C4-2B (cell line): ENCODE measurements around the gene SMCO3.

Experiments used
- CTCF ChIP-seq: fragments of 450-650 bp; conservative IDR thresholded peaks from 2 replicates; pipeline ENCODE4 v1.5.1; 2017; ENCODE audit warnings: mild to moderate bottlenecking
- ZFX ChIP-seq: fragments of 450-650 bp; IDR thresholded peaks from 2 replicates; pipeline ENCODE4 v1.6.1; 2017

GRCh38 chr12:14842315-14842714 lies 28.3 kb upstream of the SMCO3 start:
- TF ChIP-seq CTCF = no peak
- TF ChIP-seq ZFX = no peak
